Stimulated activated CD8-positive, alpha-beta memory T cell treated with anti-CD3 and anti-CD28 coated beads, Interleukin-2, amount 100 ng/mL, for 48 hours (primary cell): ENCODE data around the gene CST4.
"Not testable (repeated sequence)": the region's sequence is repeated elsewhere in the genome, so short reads cannot be mapped to it uniquely, and the experiment has no call there.

ENCODE experiments used
- DNase-seq, 2 donors: peaks; one replicate each; pipeline ENCODE4 v3.0.0-alpha.2; 2020; ENCODE audit warnings: low read depth in 2 of 2

The CST4 gene

GRCh38 chr20:23659989-23660837 lies 28.6 kb downstream of the CST4 start:
- no peak for DNase-seq

GRCh38 chr20:23659610-23659988 lies 29.2 kb downstream of the CST4 start:
- not testable (repeated sequence) for DNase-seq

GRCh38 chr20:23658989-23659609 lies 29.7 kb downstream of the CST4 start:
- DNase-seq, result no peak

- no peak for DNase-seq
Measured at GRCh38 chr20:23658336-23658735, 30.5 kb downstream of the CST4 start.

GRCh38 chr20:23657202-23657601 lies 31.6 kb downstream of the CST4 start:
- DNase-seq, result no peak

GRCh38 chr20:23656372-23656771 lies 32.5 kb downstream of the CST4 start:
- DNase-seq, result no peak

GRCh38 chr20:23655491-23656211 lies 33.2 kb downstream of the CST4 start:
- DNase-seq, result no peak

GRCh38 chr20:23654717-23655116 lies 34.1 kb downstream of the CST4 start:
- no peak for DNase-seq

- no peak for DNase-seq
Measured at GRCh38 chr20:23654000-23654399, 34.8 kb downstream of the CST4 start.

- DNase-seq, result no peak
Measured at GRCh38 chr20:23653400-23653938, 35.4 kb downstream of the CST4 start.

GRCh38 chr20:23652926-23653325 lies 35.9 kb downstream of the CST4 start:
- no peak for DNase-seq

- no peak for DNase-seq
Measured at GRCh38 chr20:23652371-23652770, 36.5 kb downstream of the CST4 start.

- DNase-seq, result no peak
Measured at GRCh38 chr20:23651117-23651516, 37.7 kb downstream of the CST4 start.

- DNase-seq, result no peak
Measured at GRCh38 chr20:23649830-23650417, 38.9 kb downstream of the CST4 start.

GRCh38 chr20:23649242-23649641 lies 39.6 kb downstream of the CST4 start:
- no peak for DNase-seq

GRCh38 chr20:23647346-23647745 lies 41.5 kb downstream of the CST4 start:
- no peak for DNase-seq

- DNase-seq, result no peak
Measured at GRCh38 chr20:23646106-23646873, 42.5 kb downstream of the CST4 start.

- no peak for DNase-seq
Measured at GRCh38 chr20:23645575-23645974, 43.3 kb downstream of the CST4 start.

- DNase-seq, result no peak
Measured at GRCh38 chr20:23644164-23644563, 44.7 kb downstream of the CST4 start.

GRCh38 chr20:23643659-23644058 lies 45.2 kb downstream of the CST4 start:
- no peak for DNase-seq
